NT2/D1 (cell line): ENCODE data around the gene C10orf67.

Experiments used
- YY1 ChIP-seq: IDR thresholded peaks from 2 replicates; pipeline ENCODE4 v1.6.1; 2011; ENCODE audit not compliant: insufficient read length, insufficient read depth
- ZNF274 ChIP-seq: IDR thresholded peaks from 2 replicates; pipeline ENCODE4 v1.6.1; 2011; ENCODE audit warnings: mild to moderate bottlenecking, low read depth, low read length

DNA sequence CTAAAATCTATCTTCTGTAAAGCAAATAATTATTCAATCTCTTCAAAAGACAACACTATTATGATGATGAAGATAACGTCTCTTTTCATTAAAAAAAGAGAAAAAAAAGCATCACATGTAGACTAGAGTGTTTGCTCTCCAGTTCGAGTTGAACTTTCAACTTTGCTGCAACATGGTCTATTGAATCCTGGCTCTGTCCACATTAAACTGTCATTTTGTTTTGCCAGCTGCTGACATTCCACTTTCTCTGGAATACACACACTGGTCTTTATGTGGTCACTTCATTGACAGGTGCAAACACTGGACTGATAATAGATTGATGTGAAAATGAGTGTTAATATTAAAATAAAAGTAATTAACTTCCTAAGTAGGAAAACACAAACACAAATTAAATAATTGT, 90.8 kb downstream of the C10orf67 start:
- no peak for TF ChIP-seq YY1
- no peak for TF ChIP-seq ZNF274
